K562 (cell line): ENCODE results near the gene B3GNT4. TPM values are rescaled to one million over a fixed set of nuclear protein-coding genes. Genes with fewer than 3 reads are reported as not detected.

ENCODE experiments used
- GABPB1 ChIP-seq: sonication (generic); formaldehyde crosslinking; IDR thresholded peaks from 2 replicates; pipeline ENCODE4 v1.8.0; 2022; ENCODE audit warnings: mild to moderate bottlenecking, missing genetic modification reagents
- MAZ ChIP-seq, 2 experiments: fragments of 450-650 bp in 1 of 2; sonication (generic) in 1 of 2; formaldehyde crosslinking; IDR thresholded peaks in 1 of 2; conservative IDR thresholded peaks in 1 of 2; 2 replicates each; pipeline versions ENCODE4 v1.4.0 to v1.5.0; 2020; ENCODE audit warnings: mild to moderate bottlenecking in 1 of 2, missing genetic modification reagents in 1 of 2
- POLR2B ChIP-seq: fragments of 450-650 bp; IDR thresholded peaks from 2 replicates; pipeline ENCODE4 v1.6.1; 2018; ENCODE audit warnings: low read depth; ENCODE audit not compliant: partially characterized antibody
- ZBTB1 ChIP-seq: sonication (generic); formaldehyde crosslinking; IDR thresholded peaks from 2 replicates; pipeline ENCODE4 v1.8.1; 2023; ENCODE audit warnings: missing genetic modification reagents, low read depth, mild to moderate bottlenecking, borderline replicate concordance
- polyA plus RNA-seq, 8 experiments: library from polyadenylated mRNA; depleted of rRNA in 4 of 8; stranded (reverse) in 5 of 8; unstranded in 3 of 8; fragments of >200 nt; fragmentation: Nextera tagmentation in 2 of 8; fragmentation: Illumina TruSeq in 1 of 8; extraction: Ambion mirVana in 2 of 8; extraction: Trizol in 1 of 8; gene quantifications; 2 replicates each; pipeline versions ENCODE4 v1.2.1 to v1.2.3, GENCODE V29; 2011 to 2014; ENCODE audit warnings: inconsistent platforms in 1 of 8, missing spikeins in 1 of 8
- total RNA-seq, 7 experiments: library from RNA; depleted of rRNA in 6 of 7; stranded (reverse); fragments of >200 nt in 6 of 7; fragmentation: Illumina TruSeq in 2 of 7; extraction: Trizol in 2 of 7; gene quantifications; 2 replicates each; pipeline versions ENCODE4 v1.2.1 to v1.2.3, GENCODE V29; 2011 to 2021; ENCODE audit warnings: low replicate concordance in 1 of 7
- TF ChIP-seq, protein P1 (sequence below), 2 experiments: fragments of 450-650 bp in 1 of 2; sonication (generic) in 1 of 2; formaldehyde crosslinking in 1 of 2; IDR thresholded peaks in 1 of 2; conservative IDR thresholded peaks in 1 of 2; 2 replicates each; pipeline versions ENCODE4 v1.6.1 to v1.8.1; 2016 to 2023; ENCODE audit warnings: mild to moderate bottlenecking in 2 of 2, moderate library complexity in 2 of 2, inconsistent platforms in 1 of 2, missing genetic modification reagents in 1 of 2
- TF ChIP-seq, protein P2 (sequence below): fragments of 250-450 bp; sonication (Bioruptor Pico); IDR thresholded peaks from 2 replicates; pipeline ENCODE4 v1.4.0; 2020; ENCODE audit warnings: mild to moderate bottlenecking
- TF ChIP-seq, protein P3 (sequence below): IDR thresholded peaks from 2 replicates; pipeline ENCODE4 v1.6.1; 2011; ENCODE audit warnings: borderline replicate concordance, low read depth, mild to moderate bottlenecking, moderate library complexity, low read length; ENCODE audit not compliant: insufficient read depth, poor library complexity, severe bottlenecking

Gene B3GNT4
- total and polyA plus RNA-seq, 9 of the 15 experiments (the other 6 are each of a cell fraction or from before 2014, with no cell fraction given): 0.17 to 3.2 (median 1.3) TPM

DNA sequence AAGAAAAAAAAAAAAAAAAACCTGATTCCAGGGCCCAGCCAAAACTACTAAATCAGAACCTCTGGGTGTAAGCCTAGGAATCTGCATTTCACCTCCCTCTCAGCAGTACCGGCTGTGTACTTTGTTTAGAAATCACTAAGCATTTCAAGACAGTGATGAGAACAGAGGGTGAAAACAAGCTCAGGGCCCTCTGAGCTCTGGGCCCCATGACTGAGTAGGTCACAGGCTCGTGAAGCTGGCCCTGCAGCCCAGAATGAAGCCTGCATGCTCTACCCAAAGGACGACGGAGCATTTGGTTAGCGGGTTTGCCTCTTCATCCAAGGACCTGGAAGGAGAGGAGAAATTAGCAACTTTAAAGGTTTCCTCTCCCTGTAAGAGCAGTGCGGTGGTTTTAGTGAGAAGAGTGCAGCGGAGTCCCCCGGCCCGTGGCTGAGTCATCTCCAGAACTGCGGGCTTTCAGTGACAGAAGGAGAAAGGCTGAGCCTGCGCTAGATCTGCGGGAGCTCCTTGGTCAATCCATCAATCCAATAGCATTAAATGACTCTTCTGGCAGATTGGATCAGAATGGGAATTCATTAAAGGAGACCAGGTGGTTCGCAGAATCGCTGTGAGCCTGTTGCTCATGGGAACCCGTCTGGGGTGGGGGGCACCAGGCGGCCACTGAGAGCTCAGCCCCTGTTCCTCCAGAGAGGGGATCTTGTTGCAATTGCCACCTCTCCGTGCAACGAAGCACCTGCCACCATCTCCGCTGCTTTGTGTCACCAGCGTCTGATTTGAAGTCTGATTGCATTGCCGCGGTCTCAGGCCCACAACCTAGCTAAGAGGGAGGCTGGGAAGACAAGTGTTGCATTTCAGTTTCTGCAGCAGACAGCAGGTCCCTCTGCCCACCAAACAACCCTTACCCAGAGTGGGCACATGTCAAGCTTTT lies 36.8 kb upstream of the B3GNT4 start (continued):
- TF ChIP-seq ZBTB1 (no peak), GABPB1 (CRISPR knock-in tag) (no peak), MAZ (CRISPR knock-in tag; conservative IDR thresholded peaks at IDR 0.05 in 1 of 2, IDR thresholded peaks at IDR 0.05 in 1 of 2) (no peak), POLR2B (no peak)
- TF ChIP-seq, protein P1, sequence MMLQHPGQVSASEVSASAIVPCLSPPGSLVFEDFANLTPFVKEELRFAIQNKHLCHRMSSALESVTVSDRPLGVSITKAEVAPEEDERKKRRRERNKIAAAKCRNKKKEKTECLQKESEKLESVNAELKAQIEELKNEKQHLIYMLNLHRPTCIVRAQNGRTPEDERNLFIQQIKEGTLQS (IDR thresholded peaks at IDR 0.05): peak; percentile 23; the same call in 1 of the 2 replicates
- TF ChIP-seq, protein P1 (CRISPR knock-in tag; conservative IDR thresholded peaks at IDR 0.05): no peak
- TF ChIP-seq, protein P2, sequence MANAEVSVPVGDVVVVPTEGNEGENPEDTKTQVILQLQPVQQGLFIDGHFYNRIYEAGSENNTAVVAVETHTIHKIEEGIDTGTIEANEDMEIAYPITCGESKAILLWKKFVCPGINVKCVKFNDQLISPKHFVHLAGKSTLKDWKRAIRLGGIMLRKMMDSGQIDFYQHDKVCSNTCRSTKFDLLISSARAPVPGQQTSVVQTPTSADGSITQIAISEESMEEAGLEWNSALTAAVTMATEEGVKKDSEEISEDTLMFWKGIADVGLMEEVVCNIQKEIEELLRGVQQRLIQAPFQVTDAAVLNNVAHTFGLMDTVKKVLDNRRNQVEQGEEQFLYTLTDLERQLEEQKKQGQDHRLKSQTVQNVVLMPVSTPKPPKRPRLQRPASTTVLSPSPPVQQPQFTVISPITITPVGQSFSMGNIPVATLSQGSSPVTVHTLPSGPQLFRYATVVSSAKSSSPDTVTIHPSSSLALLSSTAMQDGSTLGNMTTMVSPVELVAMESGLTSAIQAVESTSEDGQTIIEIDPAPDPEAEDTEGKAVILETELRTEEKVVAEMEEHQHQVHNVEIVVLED (CRISPR knock-in tag): no peak
- TF ChIP-seq, protein P3, sequence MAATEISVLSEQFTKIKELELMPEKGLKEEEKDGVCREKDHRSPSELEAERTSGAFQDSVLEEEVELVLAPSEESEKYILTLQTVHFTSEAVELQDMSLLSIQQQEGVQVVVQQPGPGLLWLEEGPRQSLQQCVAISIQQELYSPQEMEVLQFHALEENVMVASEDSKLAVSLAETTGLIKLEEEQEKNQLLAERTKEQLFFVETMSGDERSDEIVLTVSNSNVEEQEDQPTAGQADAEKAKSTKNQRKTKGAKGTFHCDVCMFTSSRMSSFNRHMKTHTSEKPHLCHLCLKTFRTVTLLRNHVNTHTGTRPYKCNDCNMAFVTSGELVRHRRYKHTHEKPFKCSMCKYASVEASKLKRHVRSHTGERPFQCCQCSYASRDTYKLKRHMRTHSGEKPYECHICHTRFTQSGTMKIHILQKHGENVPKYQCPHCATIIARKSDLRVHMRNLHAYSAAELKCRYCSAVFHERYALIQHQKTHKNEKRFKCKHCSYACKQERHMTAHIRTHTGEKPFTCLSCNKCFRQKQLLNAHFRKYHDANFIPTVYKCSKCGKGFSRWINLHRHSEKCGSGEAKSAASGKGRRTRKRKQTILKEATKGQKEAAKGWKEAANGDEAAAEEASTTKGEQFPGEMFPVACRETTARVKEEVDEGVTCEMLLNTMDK: no peak
